Glomerular visceral epithelial cell (primary cell): ENCODE results near the gene FCGR3A.
"Not testable (repeated sequence)": the region's sequence is repeated elsewhere in the genome, so short reads cannot be mapped to it uniquely, and the experiment has no call there.

ENCODE experiments used
- DNase-seq: peaks from one replicate; pipeline ENCODE4 v3.0.0-alpha.2; 2016; ENCODE audit errors: extremely low spot score

Gene FCGR3A

DNA sequence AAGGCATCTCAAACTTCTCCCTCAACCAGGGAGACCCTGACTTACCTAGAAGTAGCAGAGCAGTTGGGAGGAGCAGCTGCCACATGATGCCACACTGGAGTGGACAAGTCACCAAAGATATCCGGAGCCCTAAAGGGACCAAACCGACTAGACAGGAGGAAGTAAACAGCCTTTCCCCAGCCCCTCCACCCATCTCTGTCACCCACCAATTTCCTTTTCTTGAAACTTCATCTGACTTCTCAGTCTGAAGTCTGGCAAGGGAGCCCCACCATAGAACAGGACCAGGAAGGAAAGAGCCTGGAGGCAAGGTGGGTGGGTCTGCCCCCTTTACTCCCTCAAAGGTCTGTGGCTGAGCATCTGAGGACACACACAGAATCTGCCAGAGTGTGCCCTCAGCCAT, at the start of gene FCGR3A:
Gene FCGR3A, minus strand, starts transcription at position 167 of the 400 bp plus-strand sequence. Its CDS starts 82 bp downstream, at position 85.
- DNase-seq, result no peak

GRCh38 chr1:161597077-161597476, 47.5 kb upstream of the FCGR3A start:
- DNase-seq, result not testable (repeated sequence)

DNA sequence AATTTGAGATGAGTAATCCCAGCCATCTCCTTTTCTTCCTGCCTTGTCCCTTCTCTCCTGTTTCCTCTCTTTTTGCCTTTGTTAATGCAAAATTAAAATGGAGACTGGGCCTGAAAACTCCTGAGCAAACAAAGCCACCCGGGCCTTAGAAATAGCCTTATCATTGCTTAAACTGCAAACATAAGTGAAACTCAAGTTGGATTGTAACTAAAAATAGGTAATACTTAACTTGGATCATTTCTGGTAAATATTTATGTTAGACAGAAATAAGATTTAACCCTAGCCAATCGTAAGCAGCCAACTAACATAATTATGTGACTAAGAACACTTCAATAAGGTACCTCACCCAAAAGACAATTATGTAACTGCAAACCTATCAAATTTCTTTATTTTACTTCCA, 46.0 kb upstream of the FCGR3A start:
- DNase-seq, result not testable (repeated sequence)

- DNase-seq, result not testable (repeated sequence)
Observed at GRCh38 chr1:161595173-161595572, 45.6 kb upstream of the FCGR3A start.

DNA sequence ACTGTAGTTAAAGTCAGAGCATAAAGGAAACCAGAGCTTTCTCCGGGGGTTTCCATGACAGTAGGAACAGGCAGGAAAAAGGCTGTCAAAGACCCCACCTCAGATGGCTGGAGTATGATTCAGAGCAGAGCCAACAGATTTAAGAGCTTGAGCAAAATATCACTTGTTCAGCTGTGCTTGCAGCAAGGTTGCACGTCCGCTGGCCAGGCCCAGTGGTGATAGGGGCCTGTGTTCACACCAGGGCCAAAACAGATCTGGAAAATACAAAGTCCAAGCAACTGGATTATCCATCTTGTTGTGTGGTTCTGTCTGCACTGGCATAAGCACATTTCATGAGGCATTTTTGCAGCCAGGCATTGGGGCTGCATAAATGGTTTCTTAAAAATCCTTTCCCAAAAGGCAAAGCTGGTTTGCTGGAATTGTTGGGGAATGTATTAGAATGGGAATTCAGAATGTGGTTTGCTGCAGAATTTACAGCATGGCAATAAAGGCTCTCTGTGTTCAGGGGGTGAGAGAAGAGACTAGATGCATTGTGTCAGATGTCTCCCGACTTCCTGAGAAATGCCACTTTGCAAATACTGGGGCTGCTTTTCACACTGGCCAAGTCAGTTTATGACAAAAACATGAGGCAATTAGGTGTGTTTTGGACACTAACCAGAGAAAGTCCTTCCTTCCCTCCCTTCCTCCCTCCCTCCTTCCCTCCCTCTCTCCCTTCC, 44.8 kb upstream of the FCGR3A start:
- not testable (repeated sequence) for DNase-seq

DNA sequence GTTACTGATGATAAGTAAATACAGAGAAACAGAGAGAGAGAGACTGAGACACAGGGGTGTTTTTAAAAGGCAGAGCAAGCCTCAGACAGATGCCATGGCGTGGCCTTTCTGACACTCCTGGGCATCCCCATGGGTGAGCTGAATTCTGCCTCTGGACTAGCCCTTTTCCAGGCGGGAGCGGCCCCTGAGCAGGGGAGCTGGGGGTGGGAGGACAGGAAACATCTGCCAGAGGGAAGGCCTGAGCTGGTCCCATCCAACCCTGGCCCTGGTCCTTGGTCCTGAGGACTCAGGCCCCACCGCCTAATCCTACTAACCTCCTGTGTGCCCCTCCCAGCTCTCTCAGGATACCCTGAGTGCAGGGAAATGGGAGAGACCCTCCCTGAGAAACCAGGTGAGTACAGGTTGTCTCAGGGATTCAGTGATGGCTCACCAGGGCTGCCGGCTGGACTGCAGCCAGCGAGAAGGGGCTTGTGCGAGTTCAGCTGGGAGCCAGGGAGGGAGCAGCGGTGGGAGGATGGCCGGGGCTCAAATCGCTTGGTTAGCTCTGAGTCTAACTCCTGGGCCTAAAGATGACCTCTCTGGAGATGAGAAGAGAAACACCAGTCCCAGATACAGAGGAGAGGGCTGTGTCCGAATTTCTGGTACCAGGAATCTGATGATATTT, 43.6 kb upstream of the FCGR3A start:
- DNase-seq, result not testable (repeated sequence)

- not testable (repeated sequence) for DNase-seq
Observed at GRCh38 chr1:161592586-161592985, 43.0 kb upstream of the FCGR3A start.

DNA sequence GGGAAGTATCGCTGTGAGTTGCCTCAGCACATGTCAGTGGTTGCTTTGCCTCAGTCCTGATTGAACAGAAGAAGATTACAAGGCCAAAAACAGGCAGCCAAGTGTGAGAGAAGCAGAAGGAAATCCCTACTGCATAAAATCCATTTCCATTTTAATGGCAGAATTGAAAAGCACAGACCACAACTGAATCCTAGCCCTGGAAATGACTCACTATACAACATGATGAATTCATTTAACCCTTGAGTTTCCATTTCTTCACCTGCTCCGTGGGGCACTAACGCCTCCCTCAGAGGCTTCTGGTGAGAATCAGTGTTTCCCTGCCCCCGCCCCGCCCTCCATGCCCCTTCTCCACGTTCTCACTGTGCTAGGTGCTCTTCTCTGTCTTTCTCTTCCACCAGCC, 40.3 kb upstream of the FCGR3A start:
- not testable (repeated sequence) for DNase-seq

DNA sequence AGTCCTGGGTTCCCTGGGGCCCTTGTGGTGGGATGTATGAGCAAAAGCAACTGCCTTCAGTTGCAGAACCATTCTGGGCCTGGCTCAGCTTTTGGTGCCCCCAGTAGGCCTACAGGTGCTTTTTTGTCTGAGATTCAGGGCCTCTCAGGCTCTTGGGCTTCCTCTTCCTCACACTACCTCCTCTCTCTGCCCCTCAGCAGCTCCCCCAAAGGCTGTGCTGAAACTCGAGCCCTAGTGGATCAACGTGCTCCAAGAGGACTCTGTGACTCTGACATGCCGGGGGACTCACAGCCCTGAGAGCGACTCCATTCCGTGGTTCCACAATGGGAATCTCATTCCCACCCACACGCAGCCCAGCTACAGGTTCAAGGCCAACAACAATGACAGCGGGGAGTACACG, 39.7 kb upstream of the FCGR3A start:
- not testable (repeated sequence) for DNase-seq

DNA sequence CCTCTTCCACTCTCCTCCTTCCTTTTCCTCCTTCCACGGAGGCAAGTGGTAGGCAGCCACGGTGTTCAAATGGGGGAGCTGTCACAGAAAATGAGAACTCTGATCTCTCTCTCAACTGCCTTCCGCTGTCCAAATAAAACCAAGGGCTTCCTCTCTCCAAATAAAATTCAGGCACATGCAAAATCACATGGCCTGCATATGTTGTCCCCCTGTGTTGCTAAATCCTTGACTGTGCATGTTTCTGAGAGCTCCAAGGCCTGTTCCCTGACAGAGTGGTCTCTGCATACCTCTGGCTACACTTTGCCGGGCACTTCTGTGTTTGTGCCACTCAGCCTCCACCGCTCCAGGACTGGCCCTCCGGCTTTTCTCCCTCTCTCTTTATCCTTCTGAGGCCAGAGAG, 39.0 kb upstream of the FCGR3A start:
- not testable (repeated sequence) for DNase-seq

DNA sequence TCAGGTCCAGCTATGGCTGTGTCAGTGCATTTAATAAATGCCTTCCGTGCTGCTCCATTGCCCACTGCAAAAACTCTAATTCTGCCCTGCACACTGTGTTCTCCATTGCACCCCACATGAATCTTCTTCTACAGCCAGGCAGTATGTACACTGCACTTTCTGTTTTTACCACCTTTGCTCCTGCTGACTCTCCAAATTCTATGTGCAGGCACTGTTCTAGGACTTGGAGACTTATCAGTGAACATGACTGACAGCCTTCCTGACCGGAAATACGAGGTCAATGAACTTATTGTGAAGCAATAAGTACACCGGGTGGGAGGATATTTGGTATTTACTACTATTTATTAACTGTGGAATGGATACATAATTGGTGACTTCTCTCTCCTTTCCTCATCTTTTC, 33.3 kb upstream of the FCGR3A start:
- not testable (repeated sequence) for DNase-seq

GRCh38 chr1:161580879-161581537, 31.4 kb upstream of the FCGR3A start:
- not testable (repeated sequence) for DNase-seq

DNA sequence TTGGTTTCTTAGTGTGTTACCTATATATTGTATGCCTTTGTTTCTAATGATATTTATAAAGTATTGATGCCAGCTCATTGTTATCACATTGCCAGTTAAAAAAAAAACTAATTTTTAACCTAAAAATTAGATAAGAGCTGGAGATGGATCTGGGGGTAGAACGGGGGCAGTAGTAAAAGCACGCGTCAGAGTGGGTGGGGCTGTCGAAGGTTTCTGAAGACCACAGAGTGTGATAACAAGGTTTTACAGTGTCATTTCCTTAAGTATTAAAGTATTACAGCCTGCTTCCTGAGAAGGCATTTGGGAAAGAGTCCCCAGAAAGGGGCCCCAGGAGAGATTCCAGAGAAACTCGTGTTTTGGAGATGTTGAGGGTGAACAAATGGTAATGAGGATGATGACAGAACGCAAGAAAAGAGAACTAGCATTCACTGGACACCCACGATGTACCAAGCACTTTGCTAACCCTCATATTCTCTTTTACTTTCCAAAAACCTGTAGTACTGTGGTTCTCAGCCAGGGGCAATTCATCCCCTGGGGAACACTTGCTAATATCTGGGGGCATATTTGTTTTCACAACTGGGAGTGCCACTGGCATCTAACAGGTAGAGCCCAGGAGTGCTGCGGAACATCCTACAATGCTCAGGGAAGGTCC, 30.4 kb upstream of the FCGR3A start:
- DNase-seq, result not testable (repeated sequence)

GRCh38 chr1:161576676-161577075, 27.1 kb upstream of the FCGR3A start:
- DNase-seq, result not testable (repeated sequence)

DNA sequence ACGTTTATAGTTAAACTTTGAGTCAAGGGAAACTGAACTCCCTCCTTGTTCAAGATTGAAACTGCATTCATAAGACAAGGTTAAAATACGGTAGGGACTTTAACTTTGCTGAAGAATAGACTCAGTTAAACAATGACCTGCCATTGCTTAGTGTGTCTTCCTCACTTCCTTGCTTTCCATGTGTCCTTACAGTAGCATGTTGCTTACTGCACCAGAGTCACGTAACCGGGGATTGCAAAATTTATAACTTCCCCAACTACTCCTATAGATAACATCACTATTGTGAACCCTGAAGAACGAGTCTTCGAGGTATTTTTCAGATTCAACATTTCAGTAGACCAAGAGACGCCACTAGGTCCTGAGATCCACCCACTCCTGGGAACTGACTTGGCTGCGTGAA, 22.1 kb upstream of the FCGR3A start:
- DNase-seq, result not testable (repeated sequence)

DNA sequence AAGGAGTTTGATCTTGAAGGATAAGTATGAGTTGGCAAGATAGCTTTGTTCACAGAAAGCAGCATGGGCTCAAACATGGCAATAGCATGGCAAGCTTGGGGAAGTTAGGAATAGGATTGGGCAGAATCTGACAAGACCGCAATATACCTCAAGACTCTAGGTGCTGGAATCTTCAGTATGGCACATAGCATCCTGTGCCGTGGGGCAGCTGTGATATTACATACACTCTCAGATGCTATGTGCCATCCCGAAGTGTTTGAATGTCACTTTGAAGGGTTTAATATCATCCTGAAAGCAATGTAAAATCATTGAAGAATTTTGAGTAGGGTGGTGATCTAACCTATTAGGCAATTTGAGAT, 17.0 kb upstream of the FCGR3A start:
- not testable (repeated sequence) for DNase-seq

DNA sequence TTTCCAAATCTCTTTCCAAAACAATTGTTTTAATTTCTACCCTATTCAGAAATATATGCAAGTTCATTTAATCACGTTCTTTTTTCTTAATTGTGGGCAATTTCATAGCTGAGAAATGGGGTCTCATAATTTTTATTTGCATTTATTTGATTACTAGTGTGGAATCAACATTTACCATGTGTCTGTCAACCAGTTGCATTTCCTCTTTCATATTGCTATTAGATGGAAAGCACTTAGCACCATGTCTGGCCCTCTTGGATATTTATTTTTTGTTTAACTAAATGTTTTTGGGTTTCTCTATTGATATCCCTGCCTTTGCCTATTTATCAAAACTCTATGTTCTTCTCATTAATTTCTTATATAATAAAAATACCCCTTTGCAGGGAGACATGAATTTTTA, 13.9 kb upstream of the FCGR3A start:
- not testable (repeated sequence) for DNase-seq

DNA sequence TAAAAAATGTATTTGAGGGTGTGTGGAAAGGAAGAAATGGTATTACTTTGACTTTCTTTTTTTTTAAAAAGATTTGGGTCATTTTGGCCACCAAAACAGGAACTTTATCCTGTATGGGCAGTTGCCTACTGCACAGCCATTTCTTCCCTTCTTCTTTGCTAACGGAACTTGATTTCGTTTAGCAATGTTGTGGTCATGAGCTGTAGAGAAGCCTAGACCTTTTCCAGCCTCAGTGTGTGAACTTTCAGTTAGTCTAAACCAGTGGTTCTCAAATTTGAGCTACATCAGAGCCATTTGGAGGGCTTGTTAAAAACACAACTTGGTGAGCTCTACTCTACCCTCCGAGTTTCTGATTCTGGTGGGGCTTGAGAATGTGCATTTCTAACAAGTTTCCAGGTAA, 12.8 kb upstream of the FCGR3A start:
- not testable (repeated sequence) for DNase-seq

GRCh38 chr1:161560960-161561715, 11.5 kb upstream of the FCGR3A start:
- not testable (repeated sequence) for DNase-seq

DNA sequence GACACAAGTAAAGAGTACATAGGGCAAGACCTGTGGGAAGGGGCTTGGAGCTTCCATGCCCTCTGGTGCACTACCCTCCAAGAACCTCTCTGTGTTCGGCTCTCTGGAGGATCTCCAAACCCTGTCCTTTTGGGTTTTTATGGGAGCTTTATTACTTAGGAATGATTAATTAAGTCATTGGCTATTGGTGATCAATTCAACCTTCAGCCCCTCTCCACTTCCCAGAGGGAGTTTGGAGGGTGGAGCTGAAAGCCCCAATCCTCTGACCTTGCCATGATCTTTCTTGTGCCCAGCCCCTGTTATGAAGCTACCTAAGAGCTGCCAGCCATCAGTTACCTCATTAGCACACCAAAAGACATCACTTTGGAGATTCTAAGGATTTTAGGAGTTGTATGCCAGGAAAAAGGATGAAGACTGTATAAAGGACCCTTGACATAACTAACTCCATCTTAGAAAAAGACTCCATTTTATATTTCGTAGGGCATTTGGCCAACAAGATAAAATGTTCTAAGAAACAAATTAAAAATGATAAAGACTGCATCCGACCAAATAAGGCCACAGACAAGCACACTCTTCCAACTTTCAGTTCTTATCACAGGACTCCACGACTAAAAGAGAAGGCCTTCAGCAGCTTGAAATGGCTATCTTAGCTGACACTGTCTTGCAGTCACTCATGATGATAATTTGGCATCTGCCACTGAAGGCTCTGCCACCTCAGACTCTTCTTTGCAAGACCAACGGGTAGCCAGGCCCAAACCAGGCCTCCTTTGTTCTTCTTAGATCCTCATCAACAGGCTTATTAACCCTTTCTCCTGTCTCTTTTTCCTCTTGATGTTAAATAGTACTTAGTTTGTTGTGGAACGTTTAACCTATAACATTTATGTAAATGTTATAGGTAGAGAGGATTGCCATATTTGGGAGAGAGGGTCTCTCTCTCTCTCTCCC, 8.2 kb upstream of the FCGR3A start:
- DNase-seq, result not testable (repeated sequence)
